ENCODE results near the gene EXOC4.

The EXOC4 gene

GRCh38 chr7:133714654-133715053 is 461.8 kb downstream of the EXOC4 start:
- no peak for DNase-seq (ENCODE audit: low read depth in 2 of 2)
- TF ChIP-seq CTCF (IDR thresholded peaks at IDR 0.05; ENCODE audit: low read depth, low read length): no peak
- H3K4me3 ChIP-seq (replicated peaks in 1 of 2; ENCODE audit: low read depth in 2 of 2, low read length in 2 of 2): no peak overlapping the region

- no peak for TF ChIP-seq CTCF (IDR thresholded peaks at IDR 0.05; ENCODE audit: low read depth, low read length)
Measured at GRCh38 chr7:133718131-133718530, 465.3 kb downstream of the EXOC4 start.

GRCh38 chr7:133723044-133723443 is 470.2 kb downstream of the EXOC4 start:
- TF ChIP-seq CTCF (IDR thresholded peaks at IDR 0.05; ENCODE audit: low read depth, low read length): no peak
- no peak overlapping the region for H3K4me3 ChIP-seq (replicated peaks in 1 of 2; ENCODE audit: low read depth in 2 of 2, low read length in 2 of 2)
- DNase-seq (ENCODE audit: low read depth in 2 of 2): no peak

More at GRCh38 chr7:133718131-133718530, 465.3 kb downstream of the EXOC4 start:
- H3K4me3 ChIP-seq (replicated peaks in 1 of 2; ENCODE audit: low read depth in 2 of 2, low read length in 2 of 2): no peak overlapping the region
- no peak for DNase-seq (ENCODE audit: low read depth in 2 of 2)

- H3K4me3 ChIP-seq (replicated peaks in 1 of 2; ENCODE audit: low read depth in 2 of 2, low read length in 2 of 2): no peak overlapping the region
- no peak for DNase-seq (ENCODE audit: low read depth in 2 of 2)
- TF ChIP-seq CTCF (IDR thresholded peaks at IDR 0.05; ENCODE audit: low read depth, low read length): no peak
Measured at GRCh38 chr7:133724148-133724547, 471.3 kb downstream of the EXOC4 start.

GRCh38 chr7:133724694-133725093 is 471.8 kb downstream of the EXOC4 start:
- H3K4me3 ChIP-seq (replicated peaks in 1 of 2; ENCODE audit: low read depth in 2 of 2, low read length in 2 of 2): no peak overlapping the region
- TF ChIP-seq CTCF (IDR thresholded peaks at IDR 0.05; ENCODE audit: low read depth, low read length): no peak
- no peak for DNase-seq (ENCODE audit: low read depth in 2 of 2)

GRCh38 chr7:133727476-133728214 is 474.8 kb downstream of the EXOC4 start:
- TF ChIP-seq CTCF (IDR thresholded peaks at IDR 0.05; ENCODE audit: low read depth, low read length): no peak
- no peak overlapping the region for H3K4me3 ChIP-seq (replicated peaks in 1 of 2; ENCODE audit: low read depth in 2 of 2, low read length in 2 of 2)
- DNase-seq (ENCODE audit: low read depth in 2 of 2): no peak

GRCh38 chr7:133730360-133730759 is 477.5 kb downstream of the EXOC4 start:
- no peak for DNase-seq (ENCODE audit: low read depth in 2 of 2)
- H3K4me3 ChIP-seq (replicated peaks in 1 of 2; ENCODE audit: low read depth in 2 of 2, low read length in 2 of 2): no peak overlapping the region
- no peak for TF ChIP-seq CTCF (IDR thresholded peaks at IDR 0.05; ENCODE audit: low read depth, low read length)

Measured in cardiac fibroblast (primary cell).